GM23338 (cell line): ENCODE data around the gene TMEM143.

ENCODE experiments used
- CREB1 ChIP-seq: fragments of 250-450 bp; sonication (Bioruptor Pico); IDR thresholded peaks from 2 replicates; pipeline ENCODE4 v1.5.0; 2020; ENCODE audit warnings: low read depth, mild to moderate bottlenecking, moderate library complexity
- EZH2 ChIP-seq: fragments of 200-600 bp; sonication (generic); IDR thresholded peaks from one replicate; pipeline ENCODE4 v1.8.0; 2017; ENCODE audit warnings: antibody characterized with exemption, mild to moderate bottlenecking, low read depth; ENCODE audit not compliant: unreplicated experiment
- EZH2phosphoT487 ChIP-seq: fragments of 200-600 bp; sonication (generic); IDR thresholded peaks from one replicate; pipeline ENCODE4 v1.8.1; 2018; ENCODE audit warnings: antibody characterized with exemption; ENCODE audit not compliant: unreplicated experiment
- JUNB ChIP-seq: IDR thresholded peaks from one replicate; pipeline ENCODE4 v1.6.1; 2016; ENCODE audit warnings: antibody characterized with exemption; ENCODE audit not compliant: unreplicated experiment
- NANOG ChIP-seq: IDR thresholded peaks from 2 replicates; pipeline ENCODE4 v1.6.1; 2016; ENCODE audit warnings: antibody characterized with exemption, borderline replicate concordance
- POLR2AphosphoS5 ChIP-seq: IDR thresholded peaks from 2 replicates; pipeline ENCODE4 v1.6.1; 2016; ENCODE audit warnings: antibody characterized with exemption, low read depth
- ZNF114 ChIP-seq: fragments of 250-450 bp; sonication (Bioruptor Pico); IDR thresholded peaks from 2 replicates; pipeline ENCODE4 v1.5.0; 2020; ENCODE audit warnings: mild to moderate bottlenecking, moderate library complexity
- TF ChIP-seq, protein P1 (sequence below), 2 experiments: fragments of 200-600 bp in 1 of 2; sonication (generic) in 1 of 2; conservative IDR thresholded peaks; 2 replicates each; pipeline versions ENCODE4 v1.5.1 to v1.6.1; 2016 to 2017; ENCODE audit warnings: antibody characterized with exemption in 2 of 2, low read depth in 2 of 2, mild to moderate bottlenecking in 2 of 2, moderate library complexity in 1 of 2
- TF ChIP-seq, protein P2 (sequence below): IDR thresholded peaks from one replicate; pipeline ENCODE4 v1.6.1; 2018; ENCODE audit warnings: antibody characterized with exemption; ENCODE audit not compliant: unreplicated experiment
- TF ChIP-seq, protein P3 (sequence below): IDR thresholded peaks from 2 replicates; pipeline ENCODE4 v1.6.1; 2016; ENCODE audit warnings: antibody characterized with exemption

DNA sequence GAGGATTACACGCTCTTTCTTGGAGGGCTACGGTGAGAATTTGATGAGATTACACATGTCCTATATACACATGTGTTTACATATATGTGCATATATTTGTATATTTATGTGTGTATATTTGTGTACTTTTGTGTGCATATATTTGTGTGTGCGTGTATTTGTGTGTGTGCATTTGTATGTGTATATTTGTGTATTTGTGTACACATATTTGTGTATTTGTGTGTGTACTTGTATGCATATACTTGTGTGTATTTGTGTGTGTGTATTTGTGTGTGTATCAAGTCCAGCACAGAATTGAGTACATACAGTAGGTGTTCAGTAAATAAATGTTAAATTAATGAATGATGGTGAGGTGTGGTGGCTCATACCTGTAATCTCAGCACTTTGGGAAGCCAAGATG lies 1.8 kb downstream of the TMEM143 start:
- TF ChIP-seq, protein P1, sequence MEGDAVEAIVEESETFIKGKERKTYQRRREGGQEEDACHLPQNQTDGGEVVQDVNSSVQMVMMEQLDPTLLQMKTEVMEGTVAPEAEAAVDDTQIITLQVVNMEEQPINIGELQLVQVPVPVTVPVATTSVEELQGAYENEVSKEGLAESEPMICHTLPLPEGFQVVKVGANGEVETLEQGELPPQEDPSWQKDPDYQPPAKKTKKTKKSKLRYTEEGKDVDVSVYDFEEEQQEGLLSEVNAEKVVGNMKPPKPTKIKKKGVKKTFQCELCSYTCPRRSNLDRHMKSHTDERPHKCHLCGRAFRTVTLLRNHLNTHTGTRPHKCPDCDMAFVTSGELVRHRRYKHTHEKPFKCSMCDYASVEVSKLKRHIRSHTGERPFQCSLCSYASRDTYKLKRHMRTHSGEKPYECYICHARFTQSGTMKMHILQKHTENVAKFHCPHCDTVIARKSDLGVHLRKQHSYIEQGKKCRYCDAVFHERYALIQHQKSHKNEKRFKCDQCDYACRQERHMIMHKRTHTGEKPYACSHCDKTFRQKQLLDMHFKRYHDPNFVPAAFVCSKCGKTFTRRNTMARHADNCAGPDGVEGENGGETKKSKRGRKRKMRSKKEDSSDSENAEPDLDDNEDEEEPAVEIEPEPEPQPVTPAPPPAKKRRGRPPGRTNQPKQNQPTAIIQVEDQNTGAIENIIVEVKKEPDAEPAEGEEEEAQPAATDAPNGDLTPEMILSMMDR (conservative IDR thresholded peaks at IDR 0.05; ENCODE audit: low read depth in 2 of 2): no peak
- TF ChIP-seq EZH2 (no peak), EZH2phosphoT487 (no peak), CREB1 (CRISPR knock-in tag) (no peak), NANOG (no peak), POLR2AphosphoS5 (no peak), JUNB (no peak), ZNF114 (CRISPR knock-in tag) (no peak)
- TF ChIP-seq, protein P2, sequence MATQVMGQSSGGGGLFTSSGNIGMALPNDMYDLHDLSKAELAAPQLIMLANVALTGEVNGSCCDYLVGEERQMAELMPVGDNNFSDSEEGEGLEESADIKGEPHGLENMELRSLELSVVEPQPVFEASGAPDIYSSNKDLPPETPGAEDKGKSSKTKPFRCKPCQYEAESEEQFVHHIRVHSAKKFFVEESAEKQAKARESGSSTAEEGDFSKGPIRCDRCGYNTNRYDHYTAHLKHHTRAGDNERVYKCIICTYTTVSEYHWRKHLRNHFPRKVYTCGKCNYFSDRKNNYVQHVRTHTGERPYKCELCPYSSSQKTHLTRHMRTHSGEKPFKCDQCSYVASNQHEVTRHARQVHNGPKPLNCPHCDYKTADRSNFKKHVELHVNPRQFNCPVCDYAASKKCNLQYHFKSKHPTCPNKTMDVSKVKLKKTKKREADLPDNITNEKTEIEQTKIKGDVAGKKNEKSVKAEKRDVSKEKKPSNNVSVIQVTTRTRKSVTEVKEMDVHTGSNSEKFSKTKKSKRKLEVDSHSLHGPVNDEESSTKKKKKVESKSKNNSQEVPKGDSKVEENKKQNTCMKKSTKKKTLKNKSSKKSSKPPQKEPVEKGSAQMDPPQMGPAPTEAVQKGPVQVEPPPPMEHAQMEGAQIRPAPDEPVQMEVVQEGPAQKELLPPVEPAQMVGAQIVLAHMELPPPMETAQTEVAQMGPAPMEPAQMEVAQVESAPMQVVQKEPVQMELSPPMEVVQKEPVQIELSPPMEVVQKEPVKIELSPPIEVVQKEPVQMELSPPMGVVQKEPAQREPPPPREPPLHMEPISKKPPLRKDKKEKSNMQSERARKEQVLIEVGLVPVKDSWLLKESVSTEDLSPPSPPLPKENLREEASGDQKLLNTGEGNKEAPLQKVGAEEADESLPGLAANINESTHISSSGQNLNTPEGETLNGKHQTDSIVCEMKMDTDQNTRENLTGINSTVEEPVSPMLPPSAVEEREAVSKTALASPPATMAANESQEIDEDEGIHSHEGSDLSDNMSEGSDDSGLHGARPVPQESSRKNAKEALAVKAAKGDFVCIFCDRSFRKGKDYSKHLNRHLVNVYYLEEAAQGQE: no peak
- TF ChIP-seq, protein P3, sequence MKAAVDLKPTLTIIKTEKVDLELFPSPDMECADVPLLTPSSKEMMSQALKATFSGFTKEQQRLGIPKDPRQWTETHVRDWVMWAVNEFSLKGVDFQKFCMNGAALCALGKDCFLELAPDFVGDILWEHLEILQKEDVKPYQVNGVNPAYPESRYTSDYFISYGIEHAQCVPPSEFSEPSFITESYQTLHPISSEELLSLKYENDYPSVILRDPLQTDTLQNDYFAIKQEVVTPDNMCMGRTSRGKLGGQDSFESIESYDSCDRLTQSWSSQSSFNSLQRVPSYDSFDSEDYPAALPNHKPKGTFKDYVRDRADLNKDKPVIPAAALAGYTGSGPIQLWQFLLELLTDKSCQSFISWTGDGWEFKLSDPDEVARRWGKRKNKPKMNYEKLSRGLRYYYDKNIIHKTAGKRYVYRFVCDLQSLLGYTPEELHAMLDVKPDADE: no peak
